Progenitor cell of endocrine pancreas (in vitro differentiated cells): Measurements from ENCODE around the gene TRIM37. TPM values are rescaled to one million over a fixed set of nuclear protein-coding genes. Genes with fewer than 3 reads are reported as not detected.
A peak's percentile ranks its signal among the peaks of the same experiment; 100 is the strongest.

ENCODE experiments used
- DNase-seq: peaks from one replicate; pipeline ENCODE4 v3.0.0; 2021; ENCODE audit warnings: low spot score; ENCODE audit not compliant: unreplicated experiment
- H3K27ac Mint-ChIP-seq: 2 replicates; pipeline ENCODE4 v1.8.0; 2021; ENCODE audit warnings: mild to moderate bottlenecking, moderate library complexity, mixed read lengths
- H3K27me3 Mint-ChIP-seq: 2 replicates; pipeline ENCODE4 v1.8.0; 2021; ENCODE audit warnings: mixed read lengths
- H3K36me3 Mint-ChIP-seq: 2 replicates; pipeline ENCODE4 v1.8.0; 2022; ENCODE audit warnings: mixed read lengths; ENCODE audit not compliant: insufficient read depth
- H3K4me1 Mint-ChIP-seq: 2 replicates; pipeline ENCODE4 v1.8.0; 2021; ENCODE audit warnings: low read depth, mixed read lengths
- H3K4me3 Mint-ChIP-seq: 2 replicates; pipeline ENCODE4 v1.8.0; 2021; ENCODE audit warnings: low read depth, mild to moderate bottlenecking, moderate library complexity, mixed read lengths
- H3K9me3 Mint-ChIP-seq: 2 replicates; pipeline ENCODE4 v1.8.0; 2021; ENCODE audit warnings: low read depth, mixed read lengths
- total RNA-seq: library from RNA; stranded (reverse); gene quantifications from 2 replicates; pipeline ENCODE4 v1.2.1, GENCODE V29; 2021
- TF ChIP-seq, protein P1 (sequence below): fragments of 200-600 bp; sonication (generic); IDR thresholded peaks from one replicate; pipeline ENCODE4 v1.5.0; 2021; ENCODE audit warnings: antibody characterized with exemption, mild to moderate bottlenecking; ENCODE audit not compliant: unreplicated experiment

TRIM37 gene
- total RNA-seq, 1 donor from 2014 or later, result 25.9 TPM

DNA sequence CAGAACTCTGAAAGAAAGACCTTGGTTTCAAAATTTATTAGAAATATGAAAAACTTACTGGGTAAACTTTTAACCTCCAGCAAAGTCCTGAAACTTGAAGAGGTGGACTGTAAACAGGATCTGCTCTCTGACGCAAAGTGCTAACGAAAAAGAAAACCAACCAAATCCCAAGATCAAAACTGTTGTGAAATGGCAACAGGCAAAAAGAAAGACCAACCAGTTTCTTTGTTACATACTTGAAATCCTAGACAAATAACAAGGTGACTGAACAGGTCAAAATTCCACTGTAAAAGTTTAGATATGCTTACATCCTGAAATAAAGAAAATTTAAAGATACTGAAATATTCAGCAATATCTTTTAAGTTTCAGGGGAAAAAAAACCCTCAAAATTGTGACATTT is 44.2 kb downstream of the TRIM37 start:
- Mint-ChIP-seq H3K27ac (no peak overlapping the region), H3K4me1 (no peaks in the 10 kb centered on the region), H3K36me3 (peaks cover 17% of the 10 kb centered on the region), H3K27me3 (no peaks in the 10 kb centered on the region), H3K4me3 (no peak overlapping the region), H3K9me3 (no peaks in the 10 kb centered on the region)
- DNase-seq, result no peak
- TF ChIP-seq, protein P1, sequence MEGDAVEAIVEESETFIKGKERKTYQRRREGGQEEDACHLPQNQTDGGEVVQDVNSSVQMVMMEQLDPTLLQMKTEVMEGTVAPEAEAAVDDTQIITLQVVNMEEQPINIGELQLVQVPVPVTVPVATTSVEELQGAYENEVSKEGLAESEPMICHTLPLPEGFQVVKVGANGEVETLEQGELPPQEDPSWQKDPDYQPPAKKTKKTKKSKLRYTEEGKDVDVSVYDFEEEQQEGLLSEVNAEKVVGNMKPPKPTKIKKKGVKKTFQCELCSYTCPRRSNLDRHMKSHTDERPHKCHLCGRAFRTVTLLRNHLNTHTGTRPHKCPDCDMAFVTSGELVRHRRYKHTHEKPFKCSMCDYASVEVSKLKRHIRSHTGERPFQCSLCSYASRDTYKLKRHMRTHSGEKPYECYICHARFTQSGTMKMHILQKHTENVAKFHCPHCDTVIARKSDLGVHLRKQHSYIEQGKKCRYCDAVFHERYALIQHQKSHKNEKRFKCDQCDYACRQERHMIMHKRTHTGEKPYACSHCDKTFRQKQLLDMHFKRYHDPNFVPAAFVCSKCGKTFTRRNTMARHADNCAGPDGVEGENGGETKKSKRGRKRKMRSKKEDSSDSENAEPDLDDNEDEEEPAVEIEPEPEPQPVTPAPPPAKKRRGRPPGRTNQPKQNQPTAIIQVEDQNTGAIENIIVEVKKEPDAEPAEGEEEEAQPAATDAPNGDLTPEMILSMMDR, result no peak

DNA sequence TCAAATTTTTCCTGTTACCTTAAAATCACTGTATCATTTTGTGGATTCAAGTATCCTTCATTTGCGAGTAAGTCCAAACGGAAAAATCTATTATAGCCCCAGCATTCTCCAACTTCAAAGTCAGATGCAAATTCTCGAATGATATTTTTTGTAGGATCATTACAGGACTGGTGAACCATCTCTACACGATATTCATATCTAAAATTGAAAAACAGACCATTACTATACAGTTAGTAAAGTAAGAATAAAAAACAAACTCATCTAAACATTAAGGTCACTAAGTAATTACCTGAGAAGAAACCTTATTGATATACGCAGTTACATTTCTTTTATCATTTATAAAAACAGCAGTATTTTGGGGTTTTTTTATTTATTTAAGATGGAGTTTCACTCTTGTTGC is 49.8 kb downstream of the TRIM37 start:
- Mint-ChIP-seq H3K4me3 (no peak overlapping the region), H3K36me3 (peaks cover 19% of the 10 kb centered on the region), H3K27me3 (no peaks in the 10 kb centered on the region), H3K27ac (no peak overlapping the region), H3K9me3 (no peaks in the 10 kb centered on the region), H3K4me1 (no peaks in the 10 kb centered on the region)
- TF ChIP-seq, protein P1, result no peak
- no peak for DNase-seq

DNA sequence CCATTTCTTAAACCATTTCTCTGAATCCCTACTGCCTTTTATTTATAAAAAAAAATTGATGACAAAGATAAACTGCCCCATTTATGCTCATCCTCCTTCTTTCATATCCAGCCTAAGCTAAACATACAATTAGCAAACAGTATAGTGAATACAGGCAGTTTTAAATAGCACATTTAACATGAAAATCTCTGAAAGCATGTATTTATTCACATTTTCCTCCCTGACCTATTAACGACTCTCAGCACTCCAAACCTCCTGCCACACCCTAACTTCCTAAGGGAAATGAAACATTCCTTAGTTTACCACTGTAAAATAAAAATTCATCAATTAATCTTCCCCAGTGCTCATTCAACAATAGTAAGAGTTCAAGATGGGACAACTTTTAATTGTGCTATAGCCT is 56.9 kb downstream of the TRIM37 start:
- H3K36me3 Mint-ChIP-seq, result peaks cover 16% of the 10 kb centered on the region
- H3K4me3 Mint-ChIP-seq, result no peak overlapping the region
- H3K9me3 Mint-ChIP-seq, result no peaks in the 10 kb centered on the region
- no peak for DNase-seq
- no peak overlapping the region for H3K27ac Mint-ChIP-seq
- no peaks in the 10 kb centered on the region for H3K4me1 Mint-ChIP-seq
- TF ChIP-seq, protein P1, result no peak
- H3K27me3 Mint-ChIP-seq, result no peaks in the 10 kb centered on the region

DNA sequence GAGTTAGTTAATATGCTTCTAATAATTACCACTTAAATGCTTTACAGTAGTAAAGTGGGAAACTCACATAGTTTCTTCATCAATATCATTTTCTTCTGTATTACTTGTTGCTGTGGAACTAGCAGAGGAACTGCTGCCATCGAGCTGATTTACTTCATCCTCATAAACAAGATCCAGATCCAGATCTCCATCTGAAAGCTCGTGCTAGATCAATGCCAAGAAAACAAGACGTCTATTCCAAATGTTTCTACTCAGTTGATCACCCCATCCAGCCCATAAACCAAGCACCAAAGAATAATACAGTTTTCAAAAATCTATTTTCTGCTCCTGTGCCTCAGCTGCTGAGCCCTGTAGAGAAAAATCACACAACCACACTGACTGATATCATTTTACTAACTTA is 59.1 kb downstream of the TRIM37 start:
- DNase-seq, result no peak
- H3K9me3 Mint-ChIP-seq, result no peaks in the 10 kb centered on the region
- H3K4me3 Mint-ChIP-seq, result no peak overlapping the region
- H3K36me3 Mint-ChIP-seq, result peaks cover 18% of the 10 kb centered on the region
- no peaks in the 10 kb centered on the region for H3K27me3 Mint-ChIP-seq
- peak overlapping the region; percentile 3 for H3K27ac Mint-ChIP-seq
- TF ChIP-seq, protein P1, result no peak
- no peaks in the 10 kb centered on the region for H3K4me1 Mint-ChIP-seq

DNA sequence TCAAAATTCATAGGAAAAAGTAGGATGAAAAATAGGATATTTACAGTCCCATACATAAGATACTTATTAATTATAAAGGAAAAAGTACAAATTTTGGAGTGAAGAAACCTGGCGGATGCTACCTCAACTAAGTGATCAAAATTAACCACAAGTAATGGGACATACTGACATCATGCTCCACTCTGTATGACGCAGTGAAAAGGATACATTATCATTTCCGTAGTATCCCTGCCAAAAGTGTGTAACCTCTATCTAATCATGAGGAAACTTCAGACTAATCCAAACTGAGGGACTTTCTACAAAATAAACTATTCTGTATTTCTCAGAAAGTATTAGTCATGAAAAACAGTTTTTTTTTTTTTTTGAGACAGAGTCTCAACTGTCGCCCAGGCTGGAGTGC is 60.5 kb downstream of the TRIM37 start:
- H3K27me3 Mint-ChIP-seq, result no peaks in the 10 kb centered on the region
- no peak overlapping the region for H3K4me3 Mint-ChIP-seq
- no peaks in the 10 kb centered on the region for H3K4me1 Mint-ChIP-seq
- TF ChIP-seq, protein P1, result no peak
- peaks cover 18% of the 10 kb centered on the region for H3K36me3 Mint-ChIP-seq
- DNase-seq, result no peak
- no peaks in the 10 kb centered on the region for H3K9me3 Mint-ChIP-seq
- H3K27ac Mint-ChIP-seq, result no peak overlapping the region
